Effector CD4-positive, alpha-beta T cell (primary cell): ENCODE data around the gene ARL2BP.
"Not testable (repeated sequence)": the region's sequence is repeated elsewhere in the genome, so short reads cannot be mapped to it uniquely, and the experiment has no call there.

Experiments used
- DNase-seq: peaks from one replicate; pipeline ENCODE4 v3.0.0-alpha.2; 2020
- total RNA-seq: gene quantifications from one replicate; lab custom pipeline; 2026; lab: John Stamatoyannopoulos, UW

The ARL2BP gene
- total RNA-seq: 37.1 reads per million, percentile 61 among the genes with 10 or more reads in this experiment

GRCh38 chr16:57244767-57245471 lies at the start of gene ARL2BP:
TSS of gene ARL2BP (plus strand) at chr16:57245259. CDS start at chr16:57245368, 109 bp downstream.
- peak; percentile 96 for DNase-seq

GRCh38 chr16:57196286-57196685 lies 48.8 kb upstream of the ARL2BP start:
- DNase-seq: no peak

- no peak for DNase-seq
Measured at GRCh38 chr16:57196753-57197152, 48.3 kb upstream of the ARL2BP start.

- not testable (repeated sequence) for DNase-seq
Measured at GRCh38 chr16:57200321-57200720, 44.7 kb upstream of the ARL2BP start.

- not testable (repeated sequence) for DNase-seq
Measured at GRCh38 chr16:57200926-57201325, 44.1 kb upstream of the ARL2BP start.

- DNase-seq: no peak
Measured at GRCh38 chr16:57202095-57202886, 42.8 kb upstream of the ARL2BP start.

- DNase-seq: no peak
Measured at GRCh38 chr16:57203451-57203850, 41.6 kb upstream of the ARL2BP start.

GRCh38 chr16:57204675-57205074 lies 40.4 kb upstream of the ARL2BP start:
- DNase-seq: no peak

- no peak for DNase-seq
Measured at GRCh38 chr16:57208926-57209325, 36.1 kb upstream of the ARL2BP start.

- DNase-seq: no peak
Measured at GRCh38 chr16:57209780-57210179, 35.3 kb upstream of the ARL2BP start.

GRCh38 chr16:57213462-57213861 lies 31.6 kb upstream of the ARL2BP start:
- DNase-seq: no peak

GRCh38 chr16:57216968-57217367 lies 28.1 kb upstream of the ARL2BP start:
- DNase-seq: no peak

- DNase-seq: no peak
Measured at GRCh38 chr16:57223057-57223456, 22.0 kb upstream of the ARL2BP start.

- no peak for DNase-seq
Measured at GRCh38 chr16:57224651-57225335, 20.3 kb upstream of the ARL2BP start.

GRCh38 chr16:57225978-57226377 lies 19.1 kb upstream of the ARL2BP start:
- no peak for DNase-seq

GRCh38 chr16:57226701-57227621 lies 18.1 kb upstream of the ARL2BP start:
- DNase-seq: no peak

GRCh38 chr16:57229079-57229478 lies 16.0 kb upstream of the ARL2BP start:
- no peak for DNase-seq

GRCh38 chr16:57231821-57232350 lies 13.2 kb upstream of the ARL2BP start:
- no peak for DNase-seq

GRCh38 chr16:57233944-57234706 lies 10.9 kb upstream of the ARL2BP start:
- no peak for DNase-seq

- DNase-seq: no peak
Measured at GRCh38 chr16:57234707-57235092, 10.4 kb upstream of the ARL2BP start.
